HG02610 (cell line): Measurements from ENCODE around the gene ZNF618.

Experiments used
- ATAC-seq: cut with Tn5 transposase; IDR thresholded peaks from one replicate; pipeline ENCODE4 v1.9.1; 2021; ENCODE audit warnings: mild to moderate bottlenecking, moderate library complexity; ENCODE audit not compliant: unreplicated experiment

The ZNF618 gene

DNA sequence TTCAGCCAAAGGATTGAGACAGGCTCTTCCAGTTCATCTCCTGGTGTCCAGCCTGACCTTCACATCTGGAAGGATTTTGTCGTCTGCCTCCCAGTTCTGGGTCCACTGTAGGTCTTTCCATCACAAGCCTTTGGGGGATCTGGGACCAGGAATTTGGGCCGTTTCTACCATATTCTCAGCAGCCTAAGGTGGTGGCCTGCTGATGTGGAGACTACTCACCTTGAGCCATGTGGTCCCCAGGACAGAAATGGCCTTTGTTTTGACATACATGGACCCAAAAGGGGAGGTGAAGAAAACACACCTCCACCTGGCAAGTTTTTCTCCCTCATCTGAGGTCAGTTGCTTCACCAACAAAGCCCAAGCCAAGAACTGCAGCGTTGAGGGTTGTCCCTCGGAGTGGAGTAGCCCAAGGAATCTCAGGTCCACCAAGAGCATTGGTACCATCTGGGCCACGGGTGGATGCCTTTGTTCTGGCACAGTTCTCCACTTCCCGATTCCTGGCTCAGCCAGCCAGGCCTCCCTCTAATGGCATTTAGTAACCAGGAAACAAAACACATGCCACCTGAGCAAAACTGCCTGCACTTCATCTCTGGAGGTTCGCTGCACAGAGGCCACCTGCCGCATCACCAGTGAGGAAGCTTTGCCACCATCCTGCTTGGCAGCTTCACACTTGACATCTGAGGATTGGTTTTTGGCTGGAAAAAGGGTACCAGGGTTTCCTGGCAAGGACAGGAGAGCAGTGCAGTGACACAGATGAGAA lies 177.3 kb downstream of the ZNF618 start:
- ATAC-seq: no peak

DNA sequence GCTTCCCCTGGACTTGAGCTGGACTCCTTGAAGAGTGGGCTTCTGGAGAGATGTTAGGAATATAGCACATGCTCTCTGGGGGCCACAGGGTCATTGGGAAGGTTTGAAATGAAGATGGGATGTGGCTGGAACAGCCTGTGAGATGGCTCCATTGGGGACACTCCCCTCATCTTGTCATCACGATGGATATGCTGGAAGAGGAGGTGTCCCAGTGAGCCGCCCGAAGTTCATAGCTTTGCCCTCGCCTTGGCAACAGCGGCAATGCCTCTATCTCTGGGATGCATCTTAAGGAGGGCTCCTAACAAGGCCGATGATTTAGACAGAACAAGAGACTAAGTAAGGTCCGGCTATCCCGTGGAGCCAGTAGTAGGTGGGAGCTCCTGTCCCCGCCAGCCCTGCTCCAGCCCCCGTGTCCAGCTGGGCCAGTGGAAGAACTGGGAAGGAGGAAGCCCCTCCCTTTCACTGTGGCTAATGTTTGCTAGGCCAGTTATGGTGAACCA lies 178.1 kb downstream of the ZNF618 start:
- no peak for ATAC-seq

DNA sequence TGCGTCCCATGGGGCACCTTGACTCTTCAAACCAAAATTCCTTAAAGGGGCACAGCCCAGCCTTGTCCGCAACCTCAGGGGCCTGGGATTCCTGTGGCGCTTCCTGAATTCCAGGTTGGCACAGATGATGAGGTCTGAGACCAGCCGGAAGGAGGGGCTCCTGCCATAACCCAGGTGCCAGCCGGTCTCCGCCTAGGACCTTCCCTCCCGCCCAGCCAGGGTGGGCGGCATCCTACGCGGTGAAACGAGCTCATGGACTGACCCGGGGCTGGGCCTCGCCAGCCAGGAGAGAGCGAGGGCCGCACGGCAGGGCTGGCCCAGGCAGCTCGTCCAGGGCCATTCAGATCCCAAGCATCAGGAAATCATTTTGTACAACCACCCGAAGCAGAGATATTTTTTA lies 179.0 kb downstream of the ZNF618 start:
- ATAC-seq: no peak

DNA sequence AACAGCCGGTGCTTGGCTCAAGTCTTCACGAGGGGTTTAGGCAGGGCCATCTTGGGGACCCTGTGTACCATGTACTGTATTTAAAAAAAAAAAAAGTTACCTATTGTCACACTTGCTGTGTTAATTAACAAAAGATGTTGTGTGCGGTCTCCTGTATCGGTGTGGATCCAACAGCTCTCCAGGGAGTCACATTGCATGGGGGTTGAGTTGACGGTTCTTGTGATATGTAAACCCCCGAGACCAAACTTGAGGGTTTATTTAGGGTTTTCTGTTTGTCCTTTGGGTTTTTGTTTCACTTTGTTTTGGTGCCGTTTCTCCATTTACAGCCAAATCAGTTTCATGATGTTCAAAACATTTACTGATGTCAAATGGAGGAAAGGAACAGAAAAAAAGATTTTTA lies 179.8 kb downstream of the ZNF618 start:
- no peak for ATAC-seq

DNA sequence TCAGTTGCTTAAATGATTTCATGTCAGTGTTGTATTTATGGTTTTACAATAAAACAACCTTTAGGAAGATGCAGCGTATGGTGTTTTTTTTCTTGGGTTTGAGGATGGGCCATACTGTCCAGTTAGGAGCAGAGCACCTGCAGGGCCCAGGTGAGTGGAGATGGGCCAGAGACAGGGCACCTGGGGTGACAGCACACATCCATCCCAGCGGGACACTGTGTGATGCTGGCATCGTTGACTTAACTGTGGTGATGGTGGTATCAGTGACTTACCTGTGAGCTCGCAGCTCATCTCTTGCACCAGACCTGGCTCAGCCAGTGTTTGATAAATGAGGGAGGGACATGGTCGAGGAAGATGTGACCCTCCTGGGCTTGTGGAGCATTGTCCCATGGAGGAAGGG lies 180.4 kb downstream of the ZNF618 start:
- no peak for ATAC-seq

DNA sequence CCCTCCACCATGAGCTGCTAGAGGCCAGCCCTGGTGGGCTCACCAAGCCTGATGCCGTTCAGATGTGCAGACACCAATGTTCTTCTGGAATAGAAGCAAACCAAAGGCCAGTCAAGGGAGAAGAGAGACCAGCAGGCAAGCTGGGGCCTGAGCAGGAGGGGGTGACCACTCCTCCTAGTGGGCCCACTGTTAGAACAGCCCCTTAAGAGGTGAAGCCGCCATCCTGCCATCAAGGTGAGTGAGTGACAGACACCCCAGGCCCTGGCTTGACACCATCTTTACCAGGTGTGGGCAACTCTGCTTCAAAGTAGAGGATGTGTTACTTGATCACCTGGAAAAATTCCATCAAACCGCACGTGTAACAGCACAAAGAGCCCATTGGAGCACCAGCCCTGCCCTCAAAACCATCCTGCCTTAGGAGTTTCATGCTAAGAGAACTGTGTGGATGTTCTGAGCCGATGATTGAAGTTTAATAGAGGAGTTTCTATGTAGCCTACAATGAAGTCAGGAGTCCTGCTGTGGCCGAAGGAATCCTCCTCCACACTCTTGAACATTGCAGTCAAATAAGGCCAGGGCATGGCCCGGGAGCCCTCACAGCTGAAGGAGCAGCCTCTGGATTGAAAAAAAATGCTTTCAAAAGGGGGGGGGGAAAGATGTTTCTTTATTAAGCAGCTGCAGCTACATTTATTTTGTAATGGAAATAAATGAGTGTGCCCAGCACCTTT lies 181.2 kb downstream of the ZNF618 start:
- ATAC-seq: no peak

DNA sequence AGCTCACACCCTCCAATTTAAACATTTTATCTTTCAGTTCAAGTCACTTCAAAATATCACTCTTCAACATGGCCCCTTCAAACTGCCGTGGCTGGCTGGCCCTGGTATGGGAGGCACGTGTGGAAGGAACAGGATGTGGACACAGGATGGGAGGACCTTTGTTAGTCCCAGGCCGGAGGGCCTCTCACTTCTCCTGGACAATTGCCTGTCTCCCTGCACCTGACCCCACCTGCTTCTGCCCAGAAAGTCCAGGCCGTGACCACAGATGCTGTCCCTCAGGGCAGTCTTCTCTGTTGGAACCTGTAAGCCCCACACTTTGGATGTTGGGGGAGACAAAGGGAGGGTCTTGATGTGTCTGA lies 182.6 kb downstream of the ZNF618 start:
- no peak for ATAC-seq

DNA sequence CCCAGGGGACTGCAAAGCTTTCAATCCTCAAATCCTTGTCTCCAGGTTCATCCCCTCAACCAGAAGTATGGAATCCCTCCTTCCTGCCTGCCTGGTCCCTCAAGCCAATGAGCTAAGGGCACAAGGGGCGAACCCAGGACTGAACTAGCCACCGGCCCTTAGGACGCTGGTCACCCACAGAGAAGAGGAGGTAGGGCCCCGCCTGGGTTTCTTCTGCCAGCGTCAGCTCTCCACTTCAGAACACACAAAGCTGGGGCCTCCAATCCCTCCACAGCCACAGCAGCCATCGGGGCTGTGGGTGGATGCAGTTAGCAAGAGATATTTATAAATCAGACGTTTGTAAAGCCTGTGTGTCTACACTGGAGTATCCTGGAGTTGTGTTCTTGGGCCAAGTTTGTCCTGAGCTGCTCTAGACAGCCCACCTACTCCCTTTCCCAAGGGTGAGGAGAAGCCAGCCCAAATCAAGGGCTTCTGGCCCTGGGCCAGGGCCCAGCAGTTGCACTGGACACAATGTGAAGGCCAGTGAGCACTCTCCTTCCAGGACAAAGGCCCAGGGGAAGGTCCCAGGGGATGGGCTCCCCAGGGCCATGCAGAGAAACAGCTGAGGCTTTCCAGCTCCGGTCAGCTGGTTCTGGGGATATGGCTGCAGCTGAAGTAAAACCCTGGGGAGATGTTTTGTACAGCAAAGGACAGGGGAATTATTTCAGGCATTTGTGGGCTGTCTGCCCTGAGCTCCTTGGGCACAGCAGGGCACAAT lies 183.1 kb downstream of the ZNF618 start:
- ATAC-seq: no peak

DNA sequence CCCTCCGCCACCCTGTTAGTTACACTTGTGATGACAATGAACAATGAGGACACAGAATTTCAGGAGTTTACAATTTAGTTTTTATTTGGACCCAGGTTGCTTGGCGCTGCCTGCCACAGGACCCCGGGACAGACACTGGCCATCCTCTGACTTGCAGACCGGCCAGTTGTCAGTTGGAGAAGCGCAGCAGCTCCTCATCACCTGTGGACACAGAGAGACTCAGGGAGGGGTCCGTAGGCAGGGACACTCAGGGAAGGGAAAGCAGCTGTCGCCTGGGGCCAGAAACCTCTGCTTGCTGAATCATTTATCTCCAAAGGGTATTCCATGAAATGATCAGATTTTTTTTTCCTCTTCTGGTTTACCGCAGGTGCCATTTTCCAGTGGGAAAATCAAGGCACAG lies 184.0 kb downstream of the ZNF618 start:
- no peak for ATAC-seq

DNA sequence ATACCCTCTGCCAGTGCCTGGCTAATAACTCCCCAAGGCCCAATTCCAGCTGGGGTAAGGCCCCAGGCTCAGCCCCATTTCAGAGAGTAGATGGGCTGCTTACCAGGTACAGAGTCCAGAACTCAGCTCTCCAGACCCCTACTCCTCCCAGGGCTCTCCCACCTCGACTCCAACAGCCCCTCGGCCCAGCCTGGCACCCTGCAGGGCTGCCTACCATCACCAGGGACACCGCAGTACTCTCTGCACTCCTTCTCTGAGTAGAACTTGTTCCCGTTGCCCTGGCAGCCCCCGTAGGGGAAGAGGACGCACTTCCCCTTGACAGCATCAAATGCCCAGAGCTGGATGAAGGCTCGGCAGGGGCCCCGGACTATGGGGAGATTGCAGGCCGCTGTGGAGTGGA lies 184.6 kb downstream of the ZNF618 start:
- ATAC-seq: no peak

DNA sequence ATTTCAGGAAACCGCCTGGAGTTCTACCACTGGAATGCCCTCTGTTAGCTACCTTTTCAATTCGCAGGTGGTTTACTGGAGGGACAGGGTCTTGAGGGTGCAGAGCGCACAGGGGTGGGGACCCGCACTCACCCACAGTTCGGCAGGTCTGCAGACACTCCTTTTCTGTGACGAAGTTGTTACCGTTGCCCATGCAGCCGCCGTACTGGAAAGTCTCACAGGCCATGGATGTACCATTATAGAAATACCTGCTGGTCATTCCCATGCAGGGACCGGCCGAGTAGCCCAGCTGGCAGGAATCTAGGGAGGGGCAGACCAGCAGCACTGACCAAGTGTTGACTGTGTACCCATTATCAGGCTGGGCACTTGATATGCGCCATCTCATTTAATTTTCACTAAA lies 185.2 kb downstream of the ZNF618 start:
- ATAC-seq: no peak

DNA sequence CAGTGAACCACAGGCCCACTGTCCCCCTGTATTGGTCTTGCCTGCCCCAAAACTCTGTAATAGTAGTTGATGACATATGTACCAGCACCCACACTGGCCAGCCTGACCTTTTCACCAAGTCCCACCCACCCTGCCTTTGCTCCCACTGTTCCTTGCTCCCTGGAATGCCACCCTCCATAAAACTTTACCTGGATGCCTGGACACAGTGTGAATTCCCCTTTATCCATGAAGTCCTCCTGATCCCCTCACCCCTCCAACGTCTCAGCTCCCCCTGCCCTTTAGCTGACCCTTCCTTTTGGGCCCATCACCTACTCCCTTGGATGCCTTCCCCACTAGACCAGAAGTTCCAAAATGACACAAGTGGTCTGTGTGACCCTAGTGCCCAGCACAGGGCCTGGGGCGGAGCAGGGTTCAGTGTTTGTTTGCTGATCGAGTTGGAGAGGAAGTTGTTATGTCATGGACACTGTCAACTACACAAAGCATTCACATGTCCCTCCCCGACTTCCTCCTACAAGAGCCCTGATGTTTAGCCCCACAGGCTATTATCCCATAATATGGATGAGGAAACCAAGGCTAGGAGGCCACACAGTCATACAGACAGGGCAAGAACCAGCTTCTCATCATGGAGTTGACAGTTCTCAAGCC lies 185.8 kb downstream of the ZNF618 start:
- ATAC-seq: no peak

DNA sequence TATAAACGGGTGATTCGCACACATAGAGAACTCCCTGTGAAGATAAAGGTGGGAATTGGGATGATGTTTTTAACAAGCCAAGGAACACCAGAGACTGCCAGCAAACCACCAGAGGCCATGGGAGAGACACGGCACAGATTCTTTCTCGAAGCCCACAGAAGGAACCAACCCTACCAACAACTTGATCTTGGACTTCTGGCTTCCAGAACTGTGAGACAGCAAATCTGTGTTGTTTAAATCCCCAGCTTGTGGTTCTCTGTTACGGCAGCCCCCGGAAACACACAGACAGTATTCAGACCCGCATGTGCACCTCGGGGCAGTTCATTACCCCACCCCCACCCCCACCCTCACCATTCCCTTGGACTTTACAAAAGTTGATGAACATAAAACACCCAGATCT lies 189.2 kb downstream of the ZNF618 start:
- ATAC-seq: no peak

DNA sequence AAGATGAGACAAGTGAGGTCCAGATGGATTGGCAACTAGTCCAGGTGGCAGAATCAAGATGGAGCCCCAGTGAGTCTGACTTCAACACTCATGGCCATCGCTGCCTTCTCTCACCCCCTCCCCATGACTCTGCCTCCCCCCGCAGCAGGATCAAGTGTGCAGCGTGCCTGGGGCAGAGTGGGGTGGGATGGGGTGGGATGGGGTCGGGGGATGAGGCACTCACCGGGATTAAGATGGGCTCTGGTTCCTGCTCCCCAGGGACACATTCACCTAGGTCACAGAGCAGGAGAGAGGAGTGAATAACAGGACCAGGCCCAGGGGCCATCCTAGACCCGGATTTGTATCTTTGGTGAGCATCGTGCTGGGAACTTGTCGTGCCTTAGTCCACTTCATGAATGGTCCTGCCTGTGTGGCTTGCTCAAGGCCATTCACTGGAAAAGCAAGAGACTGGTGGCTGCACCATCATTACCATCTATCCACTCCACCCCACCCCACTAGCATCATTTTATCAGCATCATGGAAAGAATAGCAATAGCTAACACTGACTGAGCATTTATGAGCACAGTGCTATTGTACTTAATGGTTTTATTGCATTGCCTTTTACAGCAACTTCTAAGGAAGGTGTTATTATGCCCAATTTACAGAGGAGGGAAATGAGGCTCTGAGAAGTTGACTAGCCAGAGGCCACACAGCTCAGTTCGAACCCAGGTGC lies 193.5 kb downstream of the ZNF618 start:
- ATAC-seq: no peak

DNA sequence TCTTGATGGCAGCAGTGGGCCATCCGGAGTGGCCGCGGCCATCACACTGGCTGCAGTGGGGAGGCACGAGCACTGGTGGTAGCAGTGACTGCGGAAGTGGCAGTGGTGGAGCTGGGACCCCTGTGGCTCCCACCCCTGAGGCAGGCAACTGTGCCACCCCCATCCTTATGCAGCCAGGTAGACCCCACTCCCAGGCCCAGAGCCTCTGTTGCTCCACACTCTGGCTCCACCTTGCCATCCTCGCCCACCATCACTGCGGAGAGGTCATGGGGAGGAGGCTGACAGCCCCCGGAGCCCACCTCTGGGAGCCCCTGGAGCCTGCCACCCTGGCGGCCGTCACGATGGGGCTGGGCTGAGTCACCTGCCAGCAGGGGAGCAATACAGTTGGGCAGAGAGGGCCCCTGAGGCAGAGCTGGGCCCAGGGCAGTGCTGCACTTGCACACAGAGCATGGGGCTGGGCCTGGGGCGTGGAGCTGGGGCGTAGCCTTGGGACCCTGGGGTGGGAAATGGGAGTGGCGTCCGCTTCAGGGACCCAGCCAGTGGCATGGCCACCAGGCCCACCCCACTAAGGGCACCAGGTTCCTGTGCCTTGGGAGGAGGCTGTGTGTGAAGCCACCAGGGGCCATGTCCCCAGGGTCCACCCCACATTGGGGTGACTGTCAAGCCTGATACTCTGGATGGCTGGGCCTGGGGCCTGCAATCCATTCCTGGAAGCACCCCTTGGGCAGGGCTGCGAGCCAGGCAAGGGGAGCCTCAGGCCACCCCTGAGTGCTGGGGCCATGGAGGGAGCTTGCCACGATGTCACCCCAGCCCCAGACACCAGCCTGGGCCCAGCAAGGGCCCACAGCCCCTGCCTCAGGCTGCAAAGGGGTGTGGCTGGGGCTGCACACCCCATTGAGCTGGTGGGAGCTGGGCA lies 194.3 kb downstream of the ZNF618 start:
- ATAC-seq: no peak

DNA sequence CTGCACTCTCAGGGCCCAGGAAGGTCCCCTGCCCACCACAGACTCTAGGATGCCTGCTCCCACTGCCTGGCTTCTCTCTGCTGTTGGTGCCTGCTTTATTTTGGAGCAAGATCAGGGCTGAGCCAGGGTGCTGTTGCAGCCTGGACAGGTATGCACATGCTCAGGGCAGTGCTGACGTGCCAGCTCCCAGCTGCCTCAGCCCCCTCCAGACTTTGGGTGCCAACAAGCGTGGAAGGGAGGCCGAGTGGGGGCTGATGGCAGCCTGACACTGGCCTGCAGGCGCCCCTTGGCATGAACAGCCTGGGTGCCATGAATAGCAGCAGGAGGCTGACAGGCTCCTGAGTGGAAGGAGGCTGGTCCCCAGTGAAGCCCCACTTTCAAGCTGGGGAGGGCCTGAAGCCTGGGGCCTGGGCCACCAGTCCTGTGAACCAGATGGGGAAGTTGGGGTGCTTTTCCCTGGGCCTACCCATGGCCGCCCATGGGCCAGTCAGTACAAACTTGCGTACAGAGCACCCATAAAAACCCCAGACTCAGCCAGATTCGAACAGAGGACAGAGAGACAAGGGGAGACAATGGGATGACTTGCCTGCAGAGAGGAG lies 195.2 kb downstream of the ZNF618 start:
- no peak for ATAC-seq

DNA sequence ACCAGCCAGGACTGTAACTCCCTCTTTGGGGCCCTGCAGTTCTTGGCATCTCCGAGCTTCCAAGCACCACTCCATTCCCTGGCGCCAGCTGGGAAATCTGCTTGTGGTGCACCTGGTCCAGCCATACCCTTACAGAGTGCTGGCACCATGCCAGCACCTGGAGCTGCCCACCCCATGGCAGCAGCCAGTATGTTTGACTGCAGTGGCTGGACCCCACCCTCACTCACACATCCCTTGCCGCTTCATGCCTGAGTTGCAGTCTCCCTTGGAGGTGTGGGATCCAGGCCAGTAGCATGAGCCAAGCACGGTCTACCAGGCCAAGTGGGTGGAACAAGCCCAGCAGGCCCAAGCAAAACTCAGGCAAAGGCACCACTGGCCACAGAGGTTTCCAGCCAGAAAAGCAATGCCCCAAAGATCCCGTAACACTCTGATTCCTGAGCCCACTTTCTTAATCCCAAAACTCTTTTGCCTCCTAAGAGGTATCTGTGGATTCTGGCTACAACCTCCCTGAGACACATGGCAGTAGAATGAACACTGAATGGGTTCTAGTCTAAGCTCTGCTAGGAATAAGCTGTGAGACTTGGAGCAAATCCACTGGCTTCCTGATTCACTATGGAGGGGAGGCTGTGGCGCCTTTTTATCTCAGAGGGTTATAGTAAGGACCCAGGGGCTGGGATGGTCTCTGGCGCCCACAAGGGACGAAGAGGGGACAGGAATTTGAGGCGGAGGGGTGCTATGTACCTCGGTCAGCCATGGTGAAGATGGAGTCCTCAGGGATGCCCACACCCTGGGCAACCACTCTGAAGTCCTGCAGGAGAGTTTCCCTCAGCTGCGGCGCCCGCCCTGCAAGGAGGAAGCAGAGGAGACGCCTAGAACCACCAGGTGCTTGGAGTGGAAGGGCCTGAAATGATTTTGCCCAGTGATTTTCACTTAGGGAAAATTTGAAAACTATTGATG lies 196.4 kb downstream of the ZNF618 start:
- ATAC-seq: no peak

DNA sequence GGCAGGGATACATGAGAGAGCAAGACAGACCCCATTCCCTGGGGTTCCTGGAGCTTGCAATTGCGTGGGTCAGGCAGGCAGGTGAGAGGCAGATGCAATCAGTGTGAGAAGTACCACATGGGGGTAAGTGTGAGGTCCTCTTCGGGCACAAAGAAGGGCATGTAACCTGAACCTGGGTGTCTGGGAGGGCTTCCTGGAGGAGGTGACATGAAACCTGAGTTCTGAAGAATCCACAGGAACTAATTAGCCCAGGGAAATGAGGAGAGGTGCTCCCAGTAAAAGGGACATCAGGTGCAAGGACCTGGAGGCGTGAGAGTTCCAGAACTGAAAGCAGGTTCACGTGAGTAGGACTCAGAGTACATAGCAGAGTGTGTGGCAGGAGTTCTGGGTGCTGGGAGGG lies 199.5 kb downstream of the ZNF618 start:
- no peak for ATAC-seq
